MCF 10A (cell line): ENCODE results near the gene DLL3. TPM values are rescaled to one million over a fixed set of nuclear protein-coding genes. Genes with fewer than 3 reads are reported as not detected.

ENCODE experiments used
- BruUV-seq: library from RNA; stranded (reverse); fragments of 400-500 nt; replicated peaks from 2 replicates; lab custom pipeline; 2021; lab: Mats Ljungman, UMichigan
- CTCF ChIA-PET: fragments of 300-600 bp; sonication (Branson Sonifier 250); formaldehyde crosslinking; extraction: SDS; loops from one replicate; lab custom pipeline; 2021; ENCODE audit warnings: antibody characterized with exemption, inconsistent platforms; lab: Yijun Ruan, JAX
- POLR2A ChIA-PET: fragments of 300-600, 350-650 bp; sonication (Branson Sonifier 250); formaldehyde crosslinking; extraction: SDS; loops from one replicate; lab custom pipeline; 2020; ENCODE audit warnings: antibody characterized with exemption, inconsistent platforms; lab: Yijun Ruan, JAX
- DNase-seq: peaks from one replicate; pipeline ENCODE4 v3.0.0-alpha.2; 2018; ENCODE audit not compliant: unreplicated experiment
- H3K27ac Mint-ChIP-seq: one replicate; pipeline ENCODE4 v1.8.0; 2022; ENCODE audit warnings: mild to moderate bottlenecking, low read depth, mixed read lengths; ENCODE audit not compliant: unreplicated experiment
- H3K27me3 Mint-ChIP-seq: one replicate; pipeline ENCODE4 v1.8.0; 2022; ENCODE audit warnings: mixed read lengths; ENCODE audit not compliant: insufficient read depth, unreplicated experiment
- H3K36me3 Mint-ChIP-seq: one replicate; pipeline ENCODE4 v1.8.0; 2022; ENCODE audit warnings: mild to moderate bottlenecking, moderate library complexity, mixed read lengths; ENCODE audit not compliant: insufficient read depth, unreplicated experiment
- H3K4me1 Mint-ChIP-seq: one replicate; pipeline ENCODE4 v1.8.0; 2022; ENCODE audit warnings: mixed read lengths; ENCODE audit not compliant: insufficient read depth, unreplicated experiment
- H3K4me3 Mint-ChIP-seq: one replicate; pipeline ENCODE4 v1.8.0; 2022; ENCODE audit warnings: mild to moderate bottlenecking, moderate library complexity, mixed read lengths; ENCODE audit not compliant: unreplicated experiment
- H3K9me3 Mint-ChIP-seq: one replicate; pipeline ENCODE4 v1.8.0; 2022; ENCODE audit warnings: mixed read lengths; ENCODE audit not compliant: unreplicated experiment
- CTCF ChIP-seq: fragments of 200-600 bp; IDR thresholded peaks from one replicate; pipeline ENCODE4 v1.8.0; 2022; ENCODE audit warnings: antibody characterized with exemption, mild to moderate bottlenecking; ENCODE audit not compliant: unreplicated experiment
- intact Hi-C: fragments of 100-400 bp; cut with micrococcal nuclease; formaldehyde crosslinking; loops from 2 replicates; pipeline ENCODE4 v1.14.1; 2022
- total RNA-seq: library from RNA; stranded (reverse); gene quantifications from 2 replicates; pipeline ENCODE4 v1.2.3, GENCODE V29; 2022

Gene DLL3
- total RNA-seq, 1 experiment from 2014 or later = 0.68 TPM

DNA sequence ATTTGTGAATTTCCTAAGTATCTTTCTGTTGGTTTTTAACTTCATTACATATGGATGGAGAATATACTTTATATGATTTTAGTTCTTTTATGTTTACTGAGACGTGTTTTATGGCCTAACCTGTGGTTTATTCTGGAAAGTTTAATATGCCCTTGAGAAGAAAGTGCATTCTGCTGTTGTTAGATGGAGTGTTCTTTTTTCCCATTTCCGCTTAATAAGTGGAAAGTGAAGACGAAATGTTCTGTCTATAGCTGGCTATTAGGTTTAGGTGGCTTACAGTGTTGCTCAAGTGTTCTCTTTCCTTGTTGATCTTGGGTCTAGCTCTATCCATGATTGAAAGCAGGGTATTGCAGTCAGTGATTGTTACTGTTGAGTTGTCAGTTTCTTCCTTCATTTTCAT lies 35.3 kb upstream of the DLL3 start:
- intact Hi-C loops = no loop called here
- Mint-ChIP-seq H3K27me3 (no peaks in the 10 kb centered on the region), H3K4me3 (no peak overlapping the region), H3K27ac (no peak overlapping the region), H3K36me3 (peaks cover 66% of the 10 kb centered on the region), H3K4me1 (no peaks in the 10 kb centered on the region), H3K9me3 (no peaks in the 10 kb centered on the region)
- ChIA-PET POLR2A (interaction anchor here (1.7 kb wide), 1 partner anchor 18 kb away, joined by 5 read pairs; the partner anchor contains the start of gene SUPT5H), CTCF (interaction anchor here (0.7 to 2.3 kb wide), 4 partner anchors 11 to 69 kb away, joined by 3 to 4 read pairs (median 4); partner anchors contain the start of gene EID2B)
- BruUV-seq = no TSS peak
- no peak for DNase-seq
- no peak for TF ChIP-seq CTCF

- no peak for TF ChIP-seq CTCF
- ChIA-PET POLR2A (interaction anchor here (0.6 to 1.2 kb wide), 2 partner anchors 21 to 47 kb away, joined by 3 read pairs; partner anchors contain the start of gene SUPT5H), CTCF (interaction anchor here (1.0 to 2.6 kb wide), 2 partner anchors 8 to 67 kb away, joined by 3 to 5 read pairs; no protein-coding TSS in a partner anchor)
- DNase-seq = no peak
- H3K4me3 Mint-ChIP-seq = no peak overlapping the region
- intact Hi-C loops = no loop called here
- H3K27me3 Mint-ChIP-seq = no peaks in the 10 kb centered on the region
- H3K9me3 Mint-ChIP-seq = no peaks in the 10 kb centered on the region
- H3K36me3 Mint-ChIP-seq = peaks cover 49% of the 10 kb centered on the region
- no peak overlapping the region for H3K27ac Mint-ChIP-seq
- no peaks in the 10 kb centered on the region for H3K4me1 Mint-ChIP-seq
- BruUV-seq = no TSS peak
These were observed 32.6 kb upstream of the DLL3 start for GRCh38 chr19:39465956-39466747.

DNA sequence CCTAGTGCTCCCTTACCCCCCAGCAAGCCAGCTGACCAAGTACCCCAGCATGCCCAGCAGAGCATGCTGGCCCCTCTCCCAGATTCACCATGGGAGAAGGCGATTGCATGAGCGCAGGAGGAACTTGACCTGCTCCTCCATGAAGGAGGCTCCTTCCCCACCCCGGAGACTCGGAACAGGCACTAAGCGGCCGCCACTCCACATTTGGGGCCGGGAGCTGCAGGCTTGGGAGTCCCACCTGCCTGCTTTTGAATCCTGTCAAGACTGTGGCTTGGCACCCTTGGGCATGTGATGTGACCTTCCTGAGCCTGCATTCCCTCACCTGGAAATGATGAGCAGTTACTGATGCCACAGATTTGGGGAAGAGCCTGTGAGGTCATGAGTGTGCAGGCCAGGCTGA lies 30.8 kb upstream of the DLL3 start:
- intact Hi-C loops = no loop called here
- H3K4me3 Mint-ChIP-seq = no peak overlapping the region
- CTCF ChIA-PET = interaction anchor here (0.8 to 1.2 kb wide), 2 partner anchors 9 to 65 kb away, joined by 3 to 5 read pairs; partner anchors contain the start of gene EID2B
- no TSS peak for BruUV-seq
- H3K4me1 Mint-ChIP-seq = no peaks in the 10 kb centered on the region
- no peak overlapping the region for H3K27ac Mint-ChIP-seq
- POLR2A ChIA-PET = interaction anchor here (0.6 to 1.4 kb wide), 3 partner anchors 9 to 68 kb away, joined by 3 to 4 read pairs (median 4); partner anchors contain the start of gene SUPT5H
- peaks cover 48% of the 10 kb centered on the region for H3K36me3 Mint-ChIP-seq
- DNase-seq = no peak
- no peaks in the 10 kb centered on the region for H3K27me3 Mint-ChIP-seq
- TF ChIP-seq CTCF = no peak
- no peaks in the 10 kb centered on the region for H3K9me3 Mint-ChIP-seq

GRCh38 chr19:39469036-39469435 lies 29.7 kb upstream of the DLL3 start:
- peaks cover 52% of the 10 kb centered on the region for H3K36me3 Mint-ChIP-seq

More at GRCh38 chr19:39469036-39469435, 29.7 kb upstream of the DLL3 start:
- no peak for DNase-seq
- H3K9me3 Mint-ChIP-seq = no peaks in the 10 kb centered on the region
- CTCF ChIA-PET = interaction anchor here (0.6 to 0.9 kb wide), 4 partner anchors 27 to 65 kb away, joined by 3 to 4 read pairs (median 3); no protein-coding TSS in a partner anchor
- BruUV-seq = no TSS peak
- TF ChIP-seq CTCF = no peak
- H3K4me1 Mint-ChIP-seq = no peaks in the 10 kb centered on the region
- intact Hi-C loops = no loop called here
- H3K4me3 Mint-ChIP-seq = no peak overlapping the region
- no peak overlapping the region for H3K27ac Mint-ChIP-seq
- H3K27me3 Mint-ChIP-seq = no peaks in the 10 kb centered on the region
- POLR2A ChIA-PET = no interaction called here
